Upper lobe of left lung (tissue), 4 donors: Measurements from ENCODE around the gene PARD6B.
"Not testable (repeated sequence)": the region's sequence is repeated elsewhere in the genome, so short reads cannot be mapped to it uniquely, and the experiment has no call there.

Source experiments
- EP300 ChIP-seq, 4 donors: sonication (generic); formaldehyde crosslinking; IDR thresholded peaks; one replicate each; pipeline ENCODE4 v1.5.1; 2017; ENCODE audit warnings: antibody characterized with exemption in 4 of 4, control low read depth in 2 of 4
- POLR2A ChIP-seq, 4 donors: fragments of 450-650 bp; IDR thresholded peaks; one replicate each; pipeline ENCODE4 v1.5.1; 2016 to 2017; ENCODE audit warnings: antibody characterized with exemption in 4 of 4, mild to moderate bottlenecking in 2 of 4
- POLR2AphosphoS5 ChIP-seq, 2 donors: sonication (generic); formaldehyde crosslinking; IDR thresholded peaks; one replicate each; pipeline ENCODE4 v1.5.1; 2017; ENCODE audit warnings: antibody characterized with exemption in 2 of 2
- TF ChIP-seq, protein P1 (sequence below), 6 experiments: fragments of 450-650 bp in 4 of 6; fragments of 200-600 bp in 2 of 6; sonication (generic) in 2 of 6; IDR thresholded peaks; one replicate each; pipeline ENCODE4 v1.5.1; 2016 to 2019; ENCODE audit warnings: antibody characterized with exemption in 6 of 6

- not testable (repeated sequence) for TF ChIP-seq POLR2AphosphoS5, POLR2A, EP300 (IDR thresholded peaks at IDR 0.05)
- TF ChIP-seq, protein P1, sequence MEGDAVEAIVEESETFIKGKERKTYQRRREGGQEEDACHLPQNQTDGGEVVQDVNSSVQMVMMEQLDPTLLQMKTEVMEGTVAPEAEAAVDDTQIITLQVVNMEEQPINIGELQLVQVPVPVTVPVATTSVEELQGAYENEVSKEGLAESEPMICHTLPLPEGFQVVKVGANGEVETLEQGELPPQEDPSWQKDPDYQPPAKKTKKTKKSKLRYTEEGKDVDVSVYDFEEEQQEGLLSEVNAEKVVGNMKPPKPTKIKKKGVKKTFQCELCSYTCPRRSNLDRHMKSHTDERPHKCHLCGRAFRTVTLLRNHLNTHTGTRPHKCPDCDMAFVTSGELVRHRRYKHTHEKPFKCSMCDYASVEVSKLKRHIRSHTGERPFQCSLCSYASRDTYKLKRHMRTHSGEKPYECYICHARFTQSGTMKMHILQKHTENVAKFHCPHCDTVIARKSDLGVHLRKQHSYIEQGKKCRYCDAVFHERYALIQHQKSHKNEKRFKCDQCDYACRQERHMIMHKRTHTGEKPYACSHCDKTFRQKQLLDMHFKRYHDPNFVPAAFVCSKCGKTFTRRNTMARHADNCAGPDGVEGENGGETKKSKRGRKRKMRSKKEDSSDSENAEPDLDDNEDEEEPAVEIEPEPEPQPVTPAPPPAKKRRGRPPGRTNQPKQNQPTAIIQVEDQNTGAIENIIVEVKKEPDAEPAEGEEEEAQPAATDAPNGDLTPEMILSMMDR (IDR thresholded peaks at IDR 0.05) = not testable (repeated sequence)
Observed at GRCh38 chr20:50703651-50704438, 27.5 kb upstream of the PARD6B start.
